Upper lobe of right lung (tissue), 1 donor: ENCODE measurements around the gene FOXD4L1. TPM values are rescaled to one million over a fixed set of nuclear protein-coding genes. Genes with fewer than 3 reads are reported as not detected.
"Not testable (repeated sequence)": the region's sequence is repeated elsewhere in the genome, so short reads cannot be mapped to it uniquely, and the experiment has no call there.

ENCODE experiments used
- ATAC-seq: fragments of 200-7000 bp; cut with Tn5 transposase; one replicate; pipeline ENCODE4 v1.9.1; 2020; ENCODE audit warnings: mild to moderate bottlenecking, moderate library complexity
- DNase-seq: peaks from one replicate; pipeline ENCODE4 v3.0.0-alpha.2; 2020
- H3K27ac ChIP-seq: fragments of 200-600 bp; one replicate; pipeline ENCODE4 v1.8.0; 2022
- H3K27me3 ChIP-seq: fragments of 200-600 bp; one replicate; pipeline ENCODE4 v1.8.0; 2022; ENCODE audit warnings: mild to moderate bottlenecking
- H3K36me3 ChIP-seq: fragments of 200-600 bp; one replicate; pipeline ENCODE4 v1.8.0; 2022
- H3K4me1 ChIP-seq: fragments of 200-600 bp; one replicate; pipeline ENCODE4 v1.8.0; 2022
- H3K4me3 ChIP-seq: fragments of 200-600 bp; one replicate; pipeline ENCODE4 v1.8.0; 2022; ENCODE audit warnings: mild to moderate bottlenecking
- H3K9me3 ChIP-seq: fragments of 200-600 bp; one replicate; pipeline ENCODE4 v1.8.0; 2022
- intact Hi-C: fragments of 100-400 bp; cut with DNase I; formaldehyde crosslinking; loops from one replicate; pipeline ENCODE4 v1.11.0; 2022
- long read RNA-seq: library from polyadenylated mRNA; unstranded; transcript quantifications from one replicate; pipeline ENCODE4 v2.0.0, GENCODE V29; 2021
- total RNA-seq: library from RNA; stranded (reverse); fragmentation: NEBNext Ultra II Directional; extraction: Animal tissue kit (Norgen Biotek cat#: 25700); gene quantifications from one replicate; pipeline ENCODE4 v1.2.1, GENCODE V29; 2021
- donor health status: DM: no; HTN: yes; CAD: no; lungs with severe emphysema.

The FOXD4L1 gene
- total RNA-seq, result 0.78 TPM
- long read RNA-seq, result 0 reads

GRCh38 chr2:113498365-113498764 lies at the start of gene FOXD4L1:
FOXD4L1 (plus strand) TSS chr2:113498665; CDS start chr2:113499257, 592 bp downstream.
- H3K36me3 ChIP-seq, H3K4me3 ChIP-seq, H3K27ac ChIP-seq, intact Hi-C loops, ATAC-seq, H3K9me3 ChIP-seq, DNase-seq: not testable (repeated sequence)
- Histone ChIP-seq H3K27me3 (peaks cover 23% of the 10 kb centered on the region), H3K4me1 (peaks cover 11% of the 10 kb centered on the region)

DNA sequence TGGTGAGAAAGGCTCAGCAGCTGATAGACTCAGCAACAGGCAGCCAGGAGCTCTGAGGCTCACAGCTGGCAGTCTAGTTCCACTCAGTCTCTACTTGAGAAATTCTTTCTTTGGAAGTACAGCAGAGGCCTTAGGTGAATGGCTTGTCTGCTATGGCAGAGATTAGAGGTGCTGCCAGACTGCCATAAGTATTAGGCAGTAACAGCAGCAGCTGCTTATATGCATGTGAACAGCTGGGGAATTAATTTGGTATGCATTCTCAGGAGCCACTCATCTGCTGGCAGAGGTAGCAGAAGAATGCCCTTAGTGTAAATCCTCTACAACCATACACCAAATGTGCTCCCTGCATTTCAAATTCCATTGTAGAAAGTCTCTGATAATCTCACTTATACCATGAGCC lies 32.7 kb upstream of the FOXD4L1 start:
- intact Hi-C loops, H3K36me3 ChIP-seq, H3K27me3 ChIP-seq, H3K4me3 ChIP-seq, H3K9me3 ChIP-seq, H3K27ac ChIP-seq, DNase-seq, H3K4me1 ChIP-seq, ATAC-seq: not testable (repeated sequence)

- H3K36me3 ChIP-seq, ATAC-seq, H3K4me1 ChIP-seq, H3K4me3 ChIP-seq, DNase-seq, H3K9me3 ChIP-seq, intact Hi-C loops, H3K27me3 ChIP-seq, H3K27ac ChIP-seq: not testable (repeated sequence)
Observed at GRCh38 chr2:113476688-113477368, 21.6 kb upstream of the FOXD4L1 start.

GRCh38 chr2:113496527-113496926 lies 1.9 kb upstream of the FOXD4L1 start:
- H3K9me3 ChIP-seq, result not testable (repeated sequence)

GRCh38 chr2:113499019-113499885 lies 787 bp downstream of the FOXD4L1 start:
- peaks cover 32% of the 10 kb centered on the region for H3K27me3 ChIP-seq
- DNase-seq, result peak; percentile 61
- intact Hi-C loops, ATAC-seq, H3K9me3 ChIP-seq, H3K27ac ChIP-seq, H3K4me3 ChIP-seq, H3K36me3 ChIP-seq: not testable (repeated sequence)
- H3K4me1 ChIP-seq, result peaks cover 17% of the 10 kb centered on the region

More at GRCh38 chr2:113496527-113496926, 1.9 kb upstream of the FOXD4L1 start:
- H3K27me3 ChIP-seq, H3K36me3 ChIP-seq, DNase-seq, intact Hi-C loops, ATAC-seq, H3K4me3 ChIP-seq, H3K4me1 ChIP-seq, H3K27ac ChIP-seq: not testable (repeated sequence)

- ATAC-seq, H3K4me3 ChIP-seq, DNase-seq, H3K36me3 ChIP-seq, intact Hi-C loops, H3K9me3 ChIP-seq, H3K27ac ChIP-seq: not testable (repeated sequence)
- Histone ChIP-seq H3K4me1 (peaks cover 17% of the 10 kb centered on the region), H3K27me3 (peaks cover 36% of the 10 kb centered on the region)
Observed at GRCh38 chr2:113499886-113500722, 1.6 kb downstream of the FOXD4L1 start.

DNA sequence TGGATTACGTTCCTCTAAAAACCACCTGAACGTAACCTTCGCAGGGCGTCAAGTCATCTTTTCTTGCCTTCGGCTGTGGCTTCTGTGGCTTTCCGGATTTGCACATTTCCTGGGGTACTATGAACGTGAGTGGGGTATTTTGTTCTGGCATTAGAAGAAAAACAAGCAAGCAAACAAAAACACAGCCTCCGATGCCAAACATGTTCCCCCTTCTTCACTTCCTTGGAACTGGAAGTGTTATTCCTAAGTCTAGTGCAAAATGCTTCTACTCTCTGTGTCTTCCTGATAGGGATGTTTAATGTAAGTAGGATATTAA lies 2.2 kb downstream of the FOXD4L1 start:
- DNase-seq, H3K9me3 ChIP-seq, H3K27ac ChIP-seq, intact Hi-C loops, H3K4me3 ChIP-seq, ATAC-seq, H3K36me3 ChIP-seq: not testable (repeated sequence)
- Histone ChIP-seq H3K4me1 (peaks cover 17% of the 10 kb centered on the region), H3K27me3 (peaks cover 41% of the 10 kb centered on the region)

DNA sequence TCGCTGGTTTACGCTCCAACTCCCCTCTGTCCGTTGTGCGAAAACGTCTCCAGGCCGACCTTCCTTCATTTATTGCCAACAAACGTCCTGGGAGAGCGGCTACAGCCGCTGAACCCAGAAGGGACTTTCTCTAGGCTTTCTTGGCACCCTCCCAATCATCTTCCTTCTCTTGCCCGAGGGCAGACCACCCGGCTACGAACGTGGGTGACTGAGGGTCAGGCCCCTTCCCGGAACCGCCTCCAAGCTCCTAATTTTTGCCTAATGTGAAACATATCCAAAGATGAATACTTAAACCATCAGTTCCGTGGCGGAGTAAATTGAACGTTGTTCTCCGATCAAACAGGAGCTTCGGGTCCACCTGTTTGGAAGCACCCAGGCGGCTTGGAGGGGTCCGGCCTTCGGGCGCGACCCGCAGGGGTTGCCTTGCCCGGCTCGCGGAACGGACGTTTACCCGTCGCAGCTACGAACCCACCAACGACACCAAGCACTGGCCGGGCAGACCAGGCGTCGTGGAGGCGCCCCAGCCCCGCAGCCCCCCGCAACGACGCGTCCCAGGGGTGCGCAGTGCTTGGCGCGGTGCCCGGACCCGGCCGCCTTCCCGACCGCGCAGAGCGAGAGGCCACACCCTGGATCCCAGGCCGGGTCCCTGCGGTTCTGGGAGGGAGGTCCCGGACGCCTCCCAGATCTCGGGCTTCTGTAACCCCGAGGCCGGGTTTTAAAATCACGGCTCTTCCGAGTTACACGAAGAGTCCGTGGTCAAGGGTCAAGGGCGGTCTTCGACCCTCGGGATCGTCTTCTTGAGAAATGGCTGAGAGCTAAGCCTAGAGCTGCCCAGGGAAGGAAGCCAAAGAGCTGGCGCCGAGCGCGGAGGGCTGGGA lies 4.0 kb downstream of the FOXD4L1 start:
- DNase-seq, H3K9me3 ChIP-seq, intact Hi-C loops, H3K27ac ChIP-seq, H3K36me3 ChIP-seq: not testable (repeated sequence)
- Histone ChIP-seq H3K4me3 (peak overlapping the region; percentile 53), H3K4me1 (peaks cover 17% of the 10 kb centered on the region), H3K27me3 (peaks cover 45% of the 10 kb centered on the region)
- peak; percentile 53 for ATAC-seq

GRCh38 chr2:113503094-113504042 lies 4.9 kb downstream of the FOXD4L1 start:
- DNase-seq, result peak; percentile 67

GRCh38 chr2:113504081-113504480 lies 5.6 kb downstream of the FOXD4L1 start:
- intact Hi-C loops, H3K36me3 ChIP-seq, H3K9me3 ChIP-seq, H3K4me3 ChIP-seq, H3K27ac ChIP-seq, DNase-seq, ATAC-seq: not testable (repeated sequence)
- Histone ChIP-seq H3K4me1 (peaks cover 17% of the 10 kb centered on the region), H3K27me3 (peaks cover 56% of the 10 kb centered on the region)

More at GRCh38 chr2:113503094-113504042, 4.9 kb downstream of the FOXD4L1 start:
- H3K27ac ChIP-seq, H3K9me3 ChIP-seq, intact Hi-C loops, H3K36me3 ChIP-seq: not testable (repeated sequence)
- H3K4me1 ChIP-seq, result peaks cover 17% of the 10 kb centered on the region
- peak overlapping the region; percentile 53 for H3K4me3 ChIP-seq
- peak; percentile 79 for ATAC-seq
- H3K27me3 ChIP-seq, result peaks cover 52% of the 10 kb centered on the region

DNA sequence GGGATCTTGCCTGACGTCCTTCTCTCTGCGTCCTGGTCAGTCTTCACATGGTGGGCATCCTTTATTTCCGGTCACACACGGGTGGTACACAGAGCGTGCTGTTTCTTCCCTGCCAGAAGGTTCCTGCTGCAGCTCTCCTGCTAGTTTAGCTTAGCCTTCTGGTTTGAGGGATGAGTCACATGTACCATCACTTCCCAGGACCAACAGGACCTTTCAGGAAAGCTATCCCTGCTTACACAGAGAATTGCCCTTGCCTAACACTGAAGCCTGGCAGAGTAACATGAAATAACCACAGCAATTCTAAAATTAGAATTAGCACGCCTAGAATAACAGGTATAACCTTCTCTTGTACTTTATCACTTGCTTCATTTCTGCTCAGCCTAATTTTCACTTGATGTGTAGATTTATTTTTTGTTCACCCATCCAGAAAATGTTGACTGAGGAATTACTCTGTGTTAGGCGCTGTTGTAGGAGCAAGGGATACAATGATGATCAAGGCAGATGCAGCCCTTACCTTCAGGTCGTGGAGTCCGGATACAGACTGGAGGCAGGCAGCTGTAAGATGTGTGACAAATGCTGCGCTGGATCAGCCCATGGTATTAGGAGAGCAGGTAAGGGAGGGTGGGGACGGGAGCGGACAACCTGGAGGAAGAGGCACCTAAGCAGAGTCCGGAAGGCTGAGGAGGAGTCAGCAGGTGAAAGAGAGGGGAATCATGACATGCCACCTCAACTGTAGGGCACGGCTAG lies 9.1 kb downstream of the FOXD4L1 start:
- ATAC-seq, H3K36me3 ChIP-seq, DNase-seq, H3K4me3 ChIP-seq, intact Hi-C loops, H3K27ac ChIP-seq, H3K9me3 ChIP-seq: not testable (repeated sequence)
- Histone ChIP-seq H3K4me1 (peaks cover 15% of the 10 kb centered on the region), H3K27me3 (peaks cover 52% of the 10 kb centered on the region)
